Vagina (tissue), 2 donors: ENCODE measurements around the gene ATXN1. TPM values are rescaled to one million over a fixed set of nuclear protein-coding genes. Genes with fewer than 3 reads are reported as not detected.

Experiments used
- DNase-seq, 2 donors: peaks; one replicate each; pipeline ENCODE4 v3.0.0-alpha.2; 2017; ENCODE audit errors: extremely low spot score in 2 of 2
- H3K27ac ChIP-seq: fragments of 200-600 bp; sonication (generic); one replicate; pipeline ENCODE4 v1.5.1; 2019
- H3K27me3 ChIP-seq: fragments of 200-600 bp; sonication (generic); one replicate; pipeline ENCODE4 v1.5.1; 2019
- H3K36me3 ChIP-seq, 2 donors: fragments of 200-600 bp; sonication (generic); one replicate each; pipeline ENCODE4 v1.5.1; 2017 to 2019
- H3K4me1 ChIP-seq: fragments of 200-600 bp; sonication (generic); one replicate; pipeline ENCODE4 v1.5.1; 2019
- H3K4me3 ChIP-seq, 2 donors: fragments of 200-600 bp; sonication (generic); 1 replicate in 1 of 2; 2 replicates in 1 of 2; pipeline ENCODE4 v1.5.1; 2016 to 2019
- H3K9me3 ChIP-seq: fragments of 200-600 bp; sonication (generic); one replicate; pipeline ENCODE4 v1.5.1; 2019
- CTCF ChIP-seq, 3 experiments: fragments of 450-650 bp in 2 of 3; fragments of 200-600 bp in 1 of 3; sonication (generic) in 1 of 3; IDR thresholded peaks; one replicate each; pipeline ENCODE4 v1.5.1; 2017 to 2019; ENCODE audit warnings: antibody characterized with exemption in 3 of 3, mild to moderate bottlenecking in 2 of 3, moderate library complexity in 2 of 3
- POLR2A ChIP-seq, 2 donors: fragments of 450-650 bp; IDR thresholded peaks; one replicate each; pipeline ENCODE4 v1.6.1; 2017; ENCODE audit warnings: antibody characterized with exemption in 2 of 2, mild to moderate bottlenecking in 2 of 2, moderate library complexity in 2 of 2
- POLR2AphosphoS5 ChIP-seq, 2 donors: sonication (generic); formaldehyde crosslinking; IDR thresholded peaks; one replicate each; pipeline ENCODE4 v1.9.0; 2017; ENCODE audit warnings: antibody characterized with exemption in 2 of 2, mild to moderate bottlenecking in 2 of 2, low read depth in 1 of 2; ENCODE audit not compliant: insufficient read depth in 1 of 2
- intact Hi-C: fragments of 100-400 bp; cut with DNase I; formaldehyde crosslinking; loops from one replicate; pipeline ENCODE4 v1.15.1; 2023
- total RNA-seq: library from RNA; depleted of rRNA; stranded (reverse); fragments of >200 nt; gene quantifications from one replicate; pipeline ENCODE4 v1.2.3, GENCODE V29; 2016

Gene ATXN1
- total RNA-seq, 1 donor from 2014 or later: 43.2 TPM

GRCh38 chr6:16749516-16750485 is 11.5 kb downstream of the ATXN1 start:
- TF ChIP-seq POLR2A (IDR thresholded peaks at IDR 0.05) (no peak), POLR2AphosphoS5 (IDR thresholded peaks at IDR 0.05; ENCODE audit: insufficient read depth in 1 of 2, low read depth in 1 of 2) (no peak), CTCF (IDR thresholded peaks at IDR 0.05) (no peak)
- Histone ChIP-seq H3K27me3 (no peaks in the 10 kb centered on the region), H3K27ac (no peak overlapping the region), H3K36me3 (peaks cover 0 to 5% of the 10 kb centered on the region in 2 donors), H3K9me3 (no peaks in the 10 kb centered on the region), H3K4me1 (peaks cover 80% of the 10 kb centered on the region), H3K4me3 (no peak overlapping the region)
- DNase-seq: no peak
- intact Hi-C loops: no loop called here

DNA sequence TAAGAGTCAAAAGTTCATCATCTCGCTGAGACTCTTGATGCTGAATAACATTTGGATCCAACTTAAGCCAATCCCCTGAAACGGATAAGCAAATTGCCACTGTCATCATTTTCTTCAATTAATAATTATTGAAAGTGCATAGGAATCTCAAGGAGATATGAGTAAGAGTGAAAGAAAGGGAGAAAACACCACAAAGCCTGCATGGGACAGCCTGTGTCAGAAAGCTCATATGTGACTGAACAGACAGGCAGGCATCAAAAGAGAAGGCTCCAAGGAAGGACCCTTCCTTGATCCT is 13.3 kb downstream of the ATXN1 start:
- intact Hi-C loops: no loop called here
- H3K27ac ChIP-seq: peak overlapping the region; percentile 57
- no peaks in the 10 kb centered on the region for H3K9me3 ChIP-seq
- peaks cover 0 to 5% of the 10 kb centered on the region in 2 donors for H3K36me3 ChIP-seq
- no peak for DNase-seq
- TF ChIP-seq POLR2A (IDR thresholded peaks at IDR 0.05): no peak
- no peak for TF ChIP-seq POLR2AphosphoS5 (IDR thresholded peaks at IDR 0.05; ENCODE audit: insufficient read depth in 1 of 2, low read depth in 1 of 2)
- TF ChIP-seq CTCF (IDR thresholded peaks at IDR 0.05): no peak
- peaks cover 85% of the 10 kb centered on the region for H3K4me1 ChIP-seq
- no peaks in the 10 kb centered on the region for H3K27me3 ChIP-seq
- no peak overlapping the region for H3K4me3 ChIP-seq

DNA sequence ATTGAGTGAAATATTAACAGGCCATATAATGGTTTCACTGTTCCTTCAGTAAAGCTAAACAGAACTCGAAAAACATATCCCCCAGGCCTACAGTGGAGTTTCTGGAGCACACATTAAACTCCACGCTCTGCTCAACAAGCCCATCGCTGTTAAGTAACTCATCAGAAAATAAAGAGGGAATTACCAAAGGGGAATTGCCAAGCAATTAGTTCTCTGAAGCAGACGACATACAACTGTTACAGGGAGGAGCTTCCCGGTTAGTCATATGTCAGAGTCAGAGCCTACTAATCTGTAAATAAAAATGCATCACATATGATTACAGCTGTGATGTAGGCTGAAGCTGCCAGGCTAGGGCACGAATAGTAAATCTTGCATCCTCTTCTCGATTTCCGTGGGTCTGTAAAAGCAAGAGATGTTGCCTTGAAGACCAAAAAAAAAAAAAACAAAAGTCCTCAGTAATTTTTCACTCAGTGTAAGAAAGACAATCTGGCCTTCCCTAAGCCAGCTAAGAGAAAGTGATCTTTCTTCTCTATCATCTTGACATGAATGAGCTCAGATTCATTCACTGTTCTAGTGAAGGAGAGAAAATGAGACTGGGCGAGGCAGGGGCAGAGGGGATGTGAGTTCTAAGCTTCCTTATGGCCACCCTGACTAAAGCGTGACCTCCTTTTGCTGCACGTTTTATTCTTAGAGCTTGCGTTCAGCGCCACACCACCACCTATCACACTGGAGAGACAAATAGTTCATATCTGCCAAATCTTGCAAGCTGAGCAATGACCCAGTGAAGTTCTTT is 13.8 kb downstream of the ATXN1 start:
- peaks cover 85% of the 10 kb centered on the region for H3K4me1 ChIP-seq
- H3K4me3 ChIP-seq: no peak overlapping the region
- intact Hi-C loops: no loop called here
- H3K36me3 ChIP-seq: peaks cover 0 to 5% of the 10 kb centered on the region in 2 donors
- H3K9me3 ChIP-seq: no peaks in the 10 kb centered on the region
- peak overlapping the region; percentile 57 for H3K27ac ChIP-seq
- TF ChIP-seq CTCF (IDR thresholded peaks at IDR 0.05) (no peak), POLR2A (IDR thresholded peaks at IDR 0.05) (no peak), POLR2AphosphoS5 (IDR thresholded peaks at IDR 0.05; ENCODE audit: insufficient read depth in 1 of 2, low read depth in 1 of 2) (peak in 1 of 2 donors; percentile 64)
- H3K27me3 ChIP-seq: no peaks in the 10 kb centered on the region
- DNase-seq: no peak

DNA sequence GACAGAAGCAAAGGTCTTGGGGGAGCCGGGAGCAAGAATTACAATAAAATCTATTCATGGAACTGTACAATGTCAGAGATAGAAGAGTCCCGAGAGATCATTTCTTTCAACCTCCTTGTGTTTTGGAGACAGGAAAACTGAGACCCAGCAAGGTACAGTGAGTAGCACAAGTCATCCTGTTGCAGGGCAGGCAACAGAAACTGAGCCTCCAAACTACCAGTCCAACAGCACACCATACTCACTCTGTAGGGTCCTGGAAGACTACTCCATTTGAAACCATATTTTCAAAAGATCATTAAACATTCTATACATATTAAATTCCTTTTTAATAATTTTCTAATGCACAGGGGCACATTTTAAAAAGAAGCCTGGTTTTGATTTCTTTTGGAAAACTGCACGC is 14.4 kb downstream of the ATXN1 start:
- no peak overlapping the region for H3K4me3 ChIP-seq
- peak overlapping the region; percentile 57 for H3K27ac ChIP-seq
- no peaks in the 10 kb centered on the region for H3K27me3 ChIP-seq
- H3K36me3 ChIP-seq: peaks cover 0 to 5% of the 10 kb centered on the region in 2 donors
- intact Hi-C loops: no loop called here
- H3K9me3 ChIP-seq: no peaks in the 10 kb centered on the region
- peaks cover 83% of the 10 kb centered on the region for H3K4me1 ChIP-seq
- no peak for DNase-seq
- no peak for TF ChIP-seq CTCF (IDR thresholded peaks at IDR 0.05)
- no peak for TF ChIP-seq POLR2AphosphoS5 (IDR thresholded peaks at IDR 0.05; ENCODE audit: insufficient read depth in 1 of 2, low read depth in 1 of 2)
- TF ChIP-seq POLR2A (IDR thresholded peaks at IDR 0.05): no peak
